ENCODE results near the gene AAK1. TPM values are rescaled to one million over a fixed set of nuclear protein-coding genes. Genes with fewer than 3 reads are reported as not detected.

AAK1 gene
- 10 to 100 TPM; 15.5 to 28.1 (median 24.4) TPM for total RNA-seq

- WGBS, 2 donors, result 0 to 1% methylated on average over 43 to 67 of the region's 81 CpGs
- H3K4me3 ChIP-seq (ENCODE audit: low read depth, poor library complexity, severe bottlenecking), result peak within 1 kb of the TSS; percentile 81
Measured at GRCh38 chr2:69643602-69644505, at the start of gene AAK1. AAK1 (minus strand) TSS chr2:69643739; CDS start chr2:69643040, 699 bp downstream.

GRCh38 chr2:69692424-69692823 lies 48.9 kb upstream of the AAK1 start:
- TF ChIP-seq POLR2A (IDR thresholded peaks at IDR 0.05), result no peak
- TF ChIP-seq, protein P1, sequence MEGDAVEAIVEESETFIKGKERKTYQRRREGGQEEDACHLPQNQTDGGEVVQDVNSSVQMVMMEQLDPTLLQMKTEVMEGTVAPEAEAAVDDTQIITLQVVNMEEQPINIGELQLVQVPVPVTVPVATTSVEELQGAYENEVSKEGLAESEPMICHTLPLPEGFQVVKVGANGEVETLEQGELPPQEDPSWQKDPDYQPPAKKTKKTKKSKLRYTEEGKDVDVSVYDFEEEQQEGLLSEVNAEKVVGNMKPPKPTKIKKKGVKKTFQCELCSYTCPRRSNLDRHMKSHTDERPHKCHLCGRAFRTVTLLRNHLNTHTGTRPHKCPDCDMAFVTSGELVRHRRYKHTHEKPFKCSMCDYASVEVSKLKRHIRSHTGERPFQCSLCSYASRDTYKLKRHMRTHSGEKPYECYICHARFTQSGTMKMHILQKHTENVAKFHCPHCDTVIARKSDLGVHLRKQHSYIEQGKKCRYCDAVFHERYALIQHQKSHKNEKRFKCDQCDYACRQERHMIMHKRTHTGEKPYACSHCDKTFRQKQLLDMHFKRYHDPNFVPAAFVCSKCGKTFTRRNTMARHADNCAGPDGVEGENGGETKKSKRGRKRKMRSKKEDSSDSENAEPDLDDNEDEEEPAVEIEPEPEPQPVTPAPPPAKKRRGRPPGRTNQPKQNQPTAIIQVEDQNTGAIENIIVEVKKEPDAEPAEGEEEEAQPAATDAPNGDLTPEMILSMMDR (IDR thresholded peaks at IDR 0.05), result no peak
- DNase-seq (ENCODE audit: low spot score in 2 of 2), result no peak
- WGBS, 2 donors, result 96 to 97% methylated on average over 2 of the region's 2 CpGs
- intact Hi-C loops (cut with DNase I; ENCODE audit: low total_unique reads), result no loop called here
- no peak overlapping the region for H3K4me3 ChIP-seq (ENCODE audit: low read depth, poor library complexity, severe bottlenecking)

More at GRCh38 chr2:69643602-69644505, at the start of gene AAK1:
- TF ChIP-seq, protein P1 (IDR thresholded peaks at IDR 0.05), result no peak
- TF ChIP-seq POLR2A (IDR thresholded peaks at IDR 0.05), result peak in 1 of 2 donors; percentile 24
- intact Hi-C loops (cut with DNase I; ENCODE audit: low total_unique reads), result no loop called here
- DNase-seq (ENCODE audit: low spot score in 2 of 2), result peak; percentile 84 to 97

- no peak for TF ChIP-seq POLR2A (IDR thresholded peaks at IDR 0.05)
- TF ChIP-seq, protein P1 (IDR thresholded peaks at IDR 0.05), result no peak
- no peak for DNase-seq (ENCODE audit: low spot score in 2 of 2)
- intact Hi-C loops (cut with DNase I; ENCODE audit: low total_unique reads), result no loop called here
- H3K4me3 ChIP-seq (ENCODE audit: low read depth, poor library complexity, severe bottlenecking), result no peak overlapping the region
- WGBS, 2 donors, result 91 to 99% methylated on average over 2 of the region's 2 CpGs
Measured at GRCh38 chr2:69689969-69690368, 46.4 kb upstream of the AAK1 start.

- TF ChIP-seq, protein P1 (IDR thresholded peaks at IDR 0.05), result no peak
- no peak for TF ChIP-seq POLR2A (IDR thresholded peaks at IDR 0.05)
- no peak for DNase-seq (ENCODE audit: low spot score in 2 of 2)
- H3K4me3 ChIP-seq (ENCODE audit: low read depth, poor library complexity, severe bottlenecking), result no peak overlapping the region
- intact Hi-C loops (cut with DNase I; ENCODE audit: low total_unique reads), result no loop called here
- 72 to 75% methylated on average over 3 of the region's 3 CpGs for WGBS, 2 donors
Measured at GRCh38 chr2:69689466-69689865, 45.9 kb upstream of the AAK1 start.

GRCh38 chr2:69687971-69688611 lies 44.6 kb upstream of the AAK1 start:
- TF ChIP-seq, protein P1 (IDR thresholded peaks at IDR 0.05), result no peak
- no peak for TF ChIP-seq POLR2A (IDR thresholded peaks at IDR 0.05)
- no peak overlapping the region for H3K4me3 ChIP-seq (ENCODE audit: low read depth, poor library complexity, severe bottlenecking)
- no peak for DNase-seq (ENCODE audit: low spot score in 2 of 2)
- intact Hi-C loops (cut with DNase I; ENCODE audit: low total_unique reads), result no loop called here
- WGBS, 2 donors, result 90 to 93% methylated on average over 7 of the region's 7 CpGs

All from lower leg skin (tissue), 4 donors.